ENCODE data around the gene FABP3. TPM values are rescaled to one million over a fixed set of nuclear protein-coding genes. Genes with fewer than 3 reads are reported as not detected.

FABP3 gene
- total and polyA plus RNA-seq, 2 of the 8 experiments (the other 6 are each of a cell fraction or from before 2014, with no cell fraction given) = 34.8 to 43.9 TPM

DNA sequence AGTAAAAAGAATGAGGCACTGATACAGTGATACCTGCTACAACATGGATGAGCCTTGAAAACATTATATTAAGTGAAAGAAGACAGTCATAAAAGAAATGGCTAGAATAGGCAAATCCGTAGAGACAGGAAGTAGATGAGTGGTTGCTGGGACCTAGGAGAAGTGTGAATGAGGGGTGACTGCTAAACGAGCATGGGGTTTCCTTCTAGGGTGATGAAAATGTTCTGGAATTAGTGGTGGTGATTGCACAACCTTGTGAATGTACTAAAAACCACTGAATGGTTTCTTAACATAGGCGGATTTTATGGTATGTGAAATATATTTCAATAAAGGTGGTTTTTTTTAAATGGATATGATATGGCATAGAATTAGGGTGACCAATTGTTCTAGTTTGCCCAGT lies 27.5 kb upstream of the FABP3 start:
- Histone ChIP-seq H2BK20ac (ENCODE audit: low read length) (no peak overlapping the region), H3K4me2 (ENCODE audit: insufficient read depth in 1 of 2, low read depth in 2 of 2, low read length in 2 of 2) (no peak overlapping the region), H4K8ac (ENCODE audit: extremely low read depth, insufficient read depth, low read length) (no peak overlapping the region), H3K79me1 (ENCODE audit: low read depth, low read length) (no peaks in the 10 kb centered on the region), H4K20me1 (replicated peaks in 1 of 2; ENCODE audit: control insufficient read depth in 1 of 2, insufficient read depth in 2 of 2, low read length in 2 of 2) (no peaks in the 10 kb centered on the region), H3K79me2 (ENCODE audit: control insufficient read depth in 1 of 2, insufficient read depth in 2 of 2, low read length in 2 of 2) (no peaks in the 10 kb centered on the region), H3K4me1 (replicated peaks in 1 of 4; ENCODE audit: control insufficient read depth in 3 of 4, insufficient read depth in 4 of 4, low read length in 3 of 4) (peaks cover 0 to 3% (median 0%) of the 10 kb centered on the region in 4 experiments; a peak in 1 of 7 replicates), H3K9ac (replicated peaks in 1 of 4; ENCODE audit: extremely low read depth in 1 of 4, low read depth in 3 of 4, low read length in 3 of 4) (no peak overlapping the region), H4K91ac (replicated peaks; ENCODE audit: insufficient read length, low read length) (no peak overlapping the region), H4K5ac (ENCODE audit: insufficient read length, low read depth, low read length) (no peak overlapping the region), H3K4me3 (ENCODE audit: extremely low read depth in 1 of 4, insufficient read depth in 2 of 4, low read depth in 3 of 4, low read length in 4 of 4) (no peak overlapping the region), H3K23me2 (ENCODE audit: low read depth, low read length) (no peaks in the 10 kb centered on the region; the same call in 1 of the 2 replicates), H3K23ac (ENCODE audit: insufficient read length) (no peak overlapping the region), H3K36me3 (ENCODE audit: control insufficient read depth in 2 of 4, insufficient read depth in 4 of 4, low read length in 3 of 4) (no peaks in the 10 kb centered on the region), H3K9me3 (ENCODE audit: insufficient read depth in 2 of 2, low read depth in 1 of 2, low read length in 1 of 2) (no peaks in the 10 kb centered on the region), H3K14ac (ENCODE audit: insufficient read length) (no peak overlapping the region), H2BK5ac (ENCODE audit: low read depth, low read length) (no peak overlapping the region), H3K27ac (ENCODE audit: low read depth, low read length) (no peak overlapping the region), H2BK15ac (ENCODE audit: low read length) (no peak overlapping the region), H2BK120ac (replicated peaks; ENCODE audit: low read depth, low read length) (no peak overlapping the region), H3K56ac (replicated peaks; ENCODE audit: insufficient read length, low read depth, low read length) (no peak overlapping the region), H2AK5ac (ENCODE audit: low read depth, low read length) (no peak overlapping the region), H2AFZ (ENCODE audit: low read length) (no peak overlapping the region), H3K4ac (replicated peaks; ENCODE audit: insufficient read length, low read depth, low read length) (no peak overlapping the region), H3K18ac (ENCODE audit: extremely low read depth, low read length) (no peak overlapping the region), H2BK12ac (ENCODE audit: low read depth, low read length) (no peak overlapping the region), H3K27me3 (replicated peaks in 1 of 4; ENCODE audit: control insufficient read depth in 3 of 4, extremely low read depth in 1 of 4, insufficient read depth in 3 of 4, low read length in 3 of 4) (no peaks in the 10 kb centered on the region)
- CTCF ChIA-PET (ENCODE audit: partially characterized antibody) = interaction anchor here (11.8 kb wide), 1 partner anchor 17 kb away, joined by 415 read pairs; the partner anchor contains the start of gene SERINC2
- TF ChIP-seq CEBPB (IDR thresholded peaks at IDR 0.05; ENCODE audit: low read depth, low read length) = 0 out of 2 replicates have a peak, but pooled peaks have one; percentile 20
- TF ChIP-seq POLR2AphosphoS5 (IDR thresholded peaks at IDR 0.05; ENCODE audit: low read depth, low read length) = no peak
- no peak for DNase-seq (ENCODE audit: low read depth in 1 of 2, low spot score in 2 of 2)
- 84% methylated on average over 3 of the region's 3 CpGs; no CpG with 5 or more reads in 1 of the 2 experiments for WGBS, 2 experiments (ENCODE audit: extremely low coverage in 1 of 2, insufficient coverage in 1 of 2, insufficient read length in 1 of 2, insufficient replicate concordance in 2 of 2, low coverage in 1 of 2, low lambda C conversion rate in 2 of 2, missing lambda C conversion rate in 1 of 2)
- FAIRE-seq = no peak
- POLR2A ChIA-PET (ENCODE audit: partially characterized antibody) = interaction anchor here (0.7 kb wide), 1 partner anchor 14 kb away, joined by 3 read pairs; no protein-coding TSS in a partner anchor

All from H1 (cell line).